OCI-M2 (cell line): Measurements from ENCODE around the gene STMN1.

ENCODE experiments used
- DNase-seq: peaks from one replicate; lab custom pipeline; 2025; ENCODE audit not compliant: unreplicated experiment; lab: John Stamatoyannopoulos, UW

The STMN1 gene

GRCh38 chr1:25922056-25922970, 16.1 kb upstream of the STMN1 start:
- DNase-seq = no peak

GRCh38 chr1:25918615-25919014, 12.4 kb upstream of the STMN1 start:
- DNase-seq = no peak

DNA sequence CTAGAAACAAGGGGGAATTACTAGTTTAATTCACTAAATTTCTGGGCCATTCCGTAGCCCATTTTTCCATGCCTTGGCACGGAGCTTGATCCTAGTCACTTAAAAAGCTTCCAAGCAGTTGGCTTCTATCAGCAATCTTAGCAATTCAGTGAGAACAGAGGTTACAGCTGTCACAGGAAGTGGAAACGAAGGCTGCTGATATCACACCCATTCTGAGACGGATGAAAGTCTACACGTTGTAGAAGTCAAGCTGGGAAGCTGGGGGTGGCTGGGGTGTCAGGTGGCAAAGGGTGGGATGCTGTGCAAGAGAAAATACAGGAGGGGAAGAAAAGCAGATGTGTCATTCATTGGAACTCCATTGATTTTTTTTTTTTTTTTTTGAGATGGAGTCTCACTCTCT, 11.8 kb upstream of the STMN1 start:
- no peak for DNase-seq

GRCh38 chr1:25916460-25916859, 10.2 kb upstream of the STMN1 start:
- no peak for DNase-seq

- DNase-seq = no peak
Measured at GRCh38 chr1:25914074-25914995, 8.1 kb upstream of the STMN1 start.

DNA sequence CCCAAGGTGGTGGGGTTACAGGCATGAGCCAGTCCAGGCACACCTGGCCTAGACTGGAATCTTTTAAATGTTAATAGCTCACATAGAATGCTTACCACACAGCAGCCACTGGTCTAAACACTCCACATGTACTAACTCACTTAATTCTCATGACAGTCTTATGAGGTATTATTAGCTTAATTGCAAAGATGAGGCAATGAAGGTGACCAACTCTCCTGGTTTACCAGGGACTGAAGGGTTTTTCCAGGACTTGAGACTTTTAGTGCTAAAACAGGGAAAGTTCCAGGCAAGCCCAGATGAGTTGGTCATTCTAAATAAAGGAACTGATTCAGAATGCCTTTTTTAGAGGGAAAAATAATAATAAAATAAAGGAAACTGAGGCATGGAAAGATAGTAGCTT, 7.0 kb upstream of the STMN1 start:
- no peak for DNase-seq

GRCh38 chr1:25912076-25912831, 6.0 kb upstream of the STMN1 start:
- DNase-seq = no peak

GRCh38 chr1:25911162-25911561, 4.9 kb upstream of the STMN1 start:
- DNase-seq = no peak

DNA sequence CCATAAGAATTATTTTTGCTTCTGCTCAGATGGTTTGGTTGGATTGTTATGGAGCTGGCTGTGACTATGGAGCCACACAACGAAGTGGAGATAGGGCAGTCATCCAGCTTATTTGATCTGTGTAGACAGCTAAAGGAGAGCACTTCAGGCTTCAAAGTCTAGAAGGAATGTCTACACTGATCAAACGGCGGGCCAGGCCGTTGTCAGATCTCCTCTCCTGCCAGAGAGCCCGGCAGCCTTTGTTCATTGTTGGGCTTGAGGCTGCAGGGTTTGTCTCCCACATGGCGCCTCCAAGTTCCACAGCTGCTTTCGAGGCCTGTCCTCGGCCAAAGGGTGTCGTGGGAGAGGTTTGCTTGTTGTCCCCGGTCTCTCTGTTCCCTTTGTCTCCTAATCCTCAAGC, 2.8 kb upstream of the STMN1 start:
- DNase-seq = no peak

- DNase-seq = no peak
Measured at GRCh38 chr1:25908161-25908560, 1.9 kb upstream of the STMN1 start.

GRCh38 chr1:25907601-25908000, 1.4 kb upstream of the STMN1 start:
- no peak for DNase-seq

- DNase-seq = no peak
Measured at GRCh38 chr1:25906644-25907300, 553 bp upstream of the STMN1 start.

GRCh38 chr1:25904943-25905679, 1.1 kb downstream of the STMN1 start:
- peak; percentile 23 for DNase-seq

DNA sequence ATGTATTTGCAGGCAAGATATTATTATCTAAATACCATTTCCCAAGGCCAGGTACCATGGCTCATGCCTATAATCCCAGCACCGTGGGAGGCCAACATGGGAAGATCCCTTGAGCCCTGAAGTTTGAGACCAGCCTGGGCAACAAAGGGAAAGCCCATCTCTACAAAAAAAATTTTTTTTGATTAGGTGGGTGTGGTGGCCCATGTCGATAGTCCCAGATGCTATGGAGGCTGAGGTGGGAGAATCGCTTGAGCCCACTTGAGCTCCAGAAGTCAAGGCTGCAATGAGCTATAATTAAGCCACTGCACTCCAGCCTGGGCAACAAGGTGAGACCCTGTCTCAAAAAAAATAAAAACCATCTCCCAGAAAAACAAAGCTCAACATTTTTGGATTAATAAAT, 2.2 kb downstream of the STMN1 start:
- DNase-seq = no peak

GRCh38 chr1:25902462-25902861, 3.8 kb downstream of the STMN1 start:
- no peak for DNase-seq

DNA sequence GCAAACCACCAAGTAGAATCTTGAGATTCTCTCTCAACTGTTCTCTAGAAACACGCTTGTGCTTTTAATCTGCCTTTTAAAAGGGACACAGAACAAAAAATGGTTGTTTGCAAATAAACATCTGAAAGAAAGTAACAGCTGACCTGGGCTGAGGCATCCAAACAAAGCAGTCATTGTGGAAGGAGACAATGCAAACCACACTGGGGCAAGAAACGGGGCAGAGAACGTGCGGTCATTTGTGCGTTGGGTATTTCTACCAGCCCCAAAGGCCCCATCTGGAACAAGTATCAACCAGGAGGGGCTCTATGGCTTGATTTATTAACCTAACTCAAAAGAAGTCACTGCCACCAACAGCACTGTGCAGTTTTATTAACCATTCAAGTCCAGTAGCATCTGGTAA, 6.0 kb downstream of the STMN1 start:
- no peak for DNase-seq

GRCh38 chr1:25899792-25900191, 6.4 kb downstream of the STMN1 start:
- DNase-seq = no peak

- no peak for DNase-seq
Measured at GRCh38 chr1:25898223-25899015, 7.8 kb downstream of the STMN1 start.

DNA sequence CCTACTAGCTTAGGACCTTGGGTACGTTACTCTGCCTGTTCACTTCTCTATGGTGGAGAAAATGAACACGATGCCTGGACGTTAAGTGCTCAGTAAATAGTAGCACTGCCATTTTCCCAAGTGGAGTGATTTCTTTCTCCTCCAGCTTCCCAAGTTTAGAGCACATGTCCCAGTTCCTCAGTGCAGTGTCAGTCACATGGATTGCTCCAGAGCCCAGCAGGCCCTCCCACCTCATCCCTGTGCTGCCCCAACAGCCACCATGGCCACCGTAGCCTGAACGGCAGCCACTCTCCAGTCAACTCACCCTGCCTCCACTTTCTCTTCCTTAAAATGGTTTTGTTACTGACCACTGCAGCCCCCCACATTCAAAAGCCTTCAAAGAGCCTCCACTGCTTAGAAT, 8.5 kb downstream of the STMN1 start:
- no peak for DNase-seq
